ENCODE results near the gene WAPL. TPM values are rescaled to one million over a fixed set of nuclear protein-coding genes. Genes with fewer than 3 reads are reported as not detected.
"Not testable (repeated sequence)": the region's sequence is repeated elsewhere in the genome, so short reads cannot be mapped to it uniquely, and the experiment has no call there.

WAPL gene
- total RNA-seq, 1 donor from 2014 or later, result 79.4 TPM

DNA sequence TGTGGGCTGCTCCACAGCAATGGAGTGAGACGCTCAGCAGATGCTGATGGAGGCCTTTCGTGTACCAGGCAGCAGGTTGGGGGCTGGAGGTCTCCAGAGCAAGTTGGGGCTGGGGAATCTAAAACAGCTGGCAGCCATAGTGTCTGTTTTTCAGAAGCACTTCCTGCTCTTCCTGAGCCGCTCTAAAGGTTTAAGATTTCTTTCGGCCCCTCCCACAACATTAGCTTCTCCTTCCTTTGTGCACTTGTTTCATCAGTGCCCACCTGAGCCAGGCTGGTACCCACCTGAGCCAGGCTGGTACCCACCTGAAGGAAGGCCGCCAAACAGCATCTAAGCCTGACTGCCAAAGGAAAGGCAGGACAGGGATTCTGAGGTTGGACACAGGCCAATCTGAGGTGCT lies 18.4 kb upstream of the WAPL start:
- Mint-ChIP-seq H3K4me3 (no peak overlapping the region), H3K36me3 (peaks cover 7% of the 10 kb centered on the region), H3K9me3 (peaks cover 9% of the 10 kb centered on the region), H3K4me1 (no peaks in the 10 kb centered on the region), H3K27me3 (ENCODE audit: insufficient read depth, low read depth) (peaks cover 8% of the 10 kb centered on the region), H3K27ac (no peak overlapping the region)
- H4K20me1 ChIP-seq (ENCODE audit: low read depth), result no peaks in the 10 kb centered on the region
- H3K27me3 ChIP-seq, result peaks cover 24% of the 10 kb centered on the region
- H3K9me3 ChIP-seq (ENCODE audit: low read depth), result no peaks in the 10 kb centered on the region
- no peak overlapping the region for H3K9ac ChIP-seq
- H3K27ac ChIP-seq, result no peak overlapping the region
- no peaks in the 10 kb centered on the region for H3K4me1 ChIP-seq
- peaks cover 5% of the 10 kb centered on the region for H3F3A ChIP-seq (ENCODE audit: low read depth)
- no peak overlapping the region for H3K4me2 ChIP-seq
- no peaks in the 10 kb centered on the region for H3K36me3 ChIP-seq
- no peak overlapping the region for H3K4me3 ChIP-seq
- TF ChIP-seq EZH2 (IDR thresholded peaks at IDR 0.05) (no peak), EZH2phosphoT487 (IDR thresholded peaks at IDR 0.05) (no peak), CTCF (IDR thresholded peaks at IDR 0.05) (no peak)
- H3K79me2 ChIP-seq (ENCODE audit: low read depth), result no peaks in the 10 kb centered on the region
- H2AFZ ChIP-seq (replicated peaks), result no peak overlapping the region
- no peak for DNase-seq (ENCODE audit: low spot score)

GRCh38 chr10:86538547-86538946 lies 17.0 kb upstream of the WAPL start:
- Mint-ChIP-seq H3K4me1 (peaks cover 2% of the 10 kb centered on the region), H3K27ac (no peak overlapping the region), H3K36me3 (peaks cover 7% of the 10 kb centered on the region), H3K4me3 (no peak overlapping the region), H3K27me3 (ENCODE audit: insufficient read depth, low read depth) (peaks cover 8% of the 10 kb centered on the region), H3K9me3 (peaks cover 9% of the 10 kb centered on the region)
- no peak for DNase-seq (ENCODE audit: low spot score)
- Histone ChIP-seq H3K4me2 (no peak overlapping the region), H4K20me1 (ENCODE audit: low read depth) (no peaks in the 10 kb centered on the region), H3K27ac (no peak overlapping the region), H3K9me3 (ENCODE audit: low read depth) (no peaks in the 10 kb centered on the region), H2AFZ (replicated peaks) (no peak overlapping the region), H3F3A (ENCODE audit: low read depth) (peaks cover 5% of the 10 kb centered on the region), H3K4me3 (no peak overlapping the region), H3K79me2 (ENCODE audit: low read depth) (no peaks in the 10 kb centered on the region), H3K27me3 (peaks cover 36% of the 10 kb centered on the region), H3K9ac (no peak overlapping the region), H3K36me3 (no peaks in the 10 kb centered on the region), H3K4me1 (no peaks in the 10 kb centered on the region)
- TF ChIP-seq EZH2phosphoT487 (IDR thresholded peaks at IDR 0.05) (no peak), EZH2 (IDR thresholded peaks at IDR 0.05) (no peak), CTCF (IDR thresholded peaks at IDR 0.05) (no peak)

DNA sequence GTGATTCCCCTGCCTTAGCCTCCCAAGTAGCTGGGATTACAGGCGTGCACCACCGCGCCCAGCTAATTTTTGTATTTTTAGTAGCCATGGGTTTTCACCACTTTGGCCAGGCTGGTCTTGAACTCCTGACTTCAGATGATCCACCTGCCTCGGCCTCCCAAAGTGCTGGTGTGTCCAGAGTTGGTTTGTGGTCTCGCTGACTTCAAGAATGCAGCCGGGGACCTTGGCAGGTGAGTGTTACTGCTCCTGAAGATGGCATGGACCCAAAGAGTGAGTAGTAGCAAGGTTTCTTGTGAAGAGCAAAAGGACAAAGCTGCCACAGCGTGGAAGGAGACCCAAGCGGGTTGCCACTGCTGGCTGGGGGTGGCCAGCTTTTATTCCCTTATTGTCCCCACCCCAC lies 16.4 kb upstream of the WAPL start:
- not testable (repeated sequence) for H3K4me3 Mint-ChIP-seq, H3K4me1 Mint-ChIP-seq

GRCh38 chr10:86536294-86536861 lies 14.8 kb upstream of the WAPL start:
- Histone ChIP-seq H3K4me3 (peak overlapping the region; percentile 45), H3K36me3 (no peaks in the 10 kb centered on the region), H3K79me2 (ENCODE audit: low read depth) (no peaks in the 10 kb centered on the region), H2AFZ (replicated peaks) (peak overlapping the region; percentile 17), H3K27ac (no peak overlapping the region), H3F3A (ENCODE audit: low read depth) (peaks cover 5% of the 10 kb centered on the region), H4K20me1 (ENCODE audit: low read depth) (no peaks in the 10 kb centered on the region), H3K9me3 (ENCODE audit: low read depth) (no peaks in the 10 kb centered on the region), H3K4me2 (peak overlapping the region; percentile 55), H3K4me1 (no peaks in the 10 kb centered on the region), H3K9ac (no peak overlapping the region), H3K27me3 (peaks cover 36% of the 10 kb centered on the region)
- no peak overlapping the region for H3K27ac Mint-ChIP-seq
- peak; percentile 59 for DNase-seq (ENCODE audit: low spot score)
- H3K36me3 Mint-ChIP-seq, result peaks cover 7% of the 10 kb centered on the region
- H3K4me1 Mint-ChIP-seq, result peaks cover 2% of the 10 kb centered on the region
- peaks cover 8% of the 10 kb centered on the region for H3K27me3 Mint-ChIP-seq (ENCODE audit: insufficient read depth, low read depth)
- no peak overlapping the region for H3K4me3 Mint-ChIP-seq
- peaks cover 9% of the 10 kb centered on the region for H3K9me3 Mint-ChIP-seq
- TF ChIP-seq EZH2 (IDR thresholded peaks at IDR 0.05), result no peak
- TF ChIP-seq EZH2phosphoT487 (IDR thresholded peaks at IDR 0.05), result no peak
- no peak for TF ChIP-seq CTCF (IDR thresholded peaks at IDR 0.05)

More for the DNA sequence above, 16.4 kb upstream of the WAPL start:
- H2AFZ ChIP-seq (replicated peaks); H3K9me3 ChIP-seq (ENCODE audit: low read depth); H3K9me3 Mint-ChIP-seq; H3K27me3 Mint-ChIP-seq (ENCODE audit: insufficient read depth, low read depth); H4K20me1 ChIP-seq (ENCODE audit: low read depth); H3K4me2 ChIP-seq; H3K4me1 ChIP-seq; H3F3A ChIP-seq (ENCODE audit: low read depth); DNase-seq (ENCODE audit: low spot score); H3K27ac Mint-ChIP-seq; H3K27ac ChIP-seq; H3K9ac ChIP-seq; H3K4me3 ChIP-seq; H3K36me3 ChIP-seq; H3K36me3 Mint-ChIP-seq; H3K79me2 ChIP-seq (ENCODE audit: low read depth): not testable (repeated sequence)
- peaks cover 36% of the 10 kb centered on the region for H3K27me3 ChIP-seq
